HG02623 (cell line): ENCODE data around the gene NEURL1B.

ENCODE experiments used
- ATAC-seq: cut with Tn5 transposase; IDR thresholded peaks from one replicate; pipeline ENCODE4 v1.9.1; 2021; ENCODE audit warnings: moderate library complexity; ENCODE audit not compliant: unreplicated experiment

NEURL1B gene

GRCh38 chr5:172713809-172714490 is 72.9 kb downstream of the NEURL1B start:
- no peak for ATAC-seq

GRCh38 chr5:172714491-172715420 is 73.7 kb downstream of the NEURL1B start:
- peak; percentile 49 for ATAC-seq

- no peak for ATAC-seq
Measured at GRCh38 chr5:172715421-172715780, 74.3 kb downstream of the NEURL1B start.

- no peak for ATAC-seq
Measured at GRCh38 chr5:172715931-172716682, 75.0 kb downstream of the NEURL1B start.

- no peak for ATAC-seq
Measured at GRCh38 chr5:172716796-172717313, 75.8 kb downstream of the NEURL1B start.

- no peak for ATAC-seq
Measured at GRCh38 chr5:172717481-172718195, 76.6 kb downstream of the NEURL1B start.

- no peak for ATAC-seq
Measured at GRCh38 chr5:172718527-172719114, 77.6 kb downstream of the NEURL1B start.

- ATAC-seq, result no peak
Measured at GRCh38 chr5:172719211-172719610, 78.1 kb downstream of the NEURL1B start.

GRCh38 chr5:172720655-172721054 is 79.6 kb downstream of the NEURL1B start:
- ATAC-seq, result no peak

GRCh38 chr5:172721455-172722326 is 80.6 kb downstream of the NEURL1B start:
- ATAC-seq, result no peak

- no peak for ATAC-seq
Measured at GRCh38 chr5:172722327-172722815, 81.3 kb downstream of the NEURL1B start.

GRCh38 chr5:172723508-172723907 is 82.4 kb downstream of the NEURL1B start:
- no peak for ATAC-seq

- ATAC-seq, result no peak
Measured at GRCh38 chr5:172724242-172725183, 83.5 kb downstream of the NEURL1B start.

GRCh38 chr5:172725273-172725672 is 84.2 kb downstream of the NEURL1B start:
- ATAC-seq, result no peak

GRCh38 chr5:172725785-172726184 is 84.7 kb downstream of the NEURL1B start:
- ATAC-seq, result no peak

GRCh38 chr5:172726966-172727365 is 85.9 kb downstream of the NEURL1B start:
- ATAC-seq, result no peak

- no peak for ATAC-seq
Measured at GRCh38 chr5:172727551-172727950, 86.5 kb downstream of the NEURL1B start.
